Occipital lobe (tissue), 2 donors: ENCODE data around the gene IVL. TPM values are rescaled to one million over a fixed set of nuclear protein-coding genes. Genes with fewer than 3 reads are reported as not detected.
A peak's percentile ranks its signal among the peaks of the same experiment; 100 is the strongest.

Experiments
- DNase-seq: peaks from one replicate; lab custom pipeline; 2025; lab: John Stamatoyannopoulos, UW
- total RNA-seq: library from RNA; depleted of rRNA; stranded (reverse); fragments of >200 nt; gene quantifications from one replicate; pipeline ENCODE4 v1.2.3, GENCODE V29; 2014

Gene IVL
- total RNA-seq, 1 donor from 2014 or later = not detected

- DNase-seq = no peak
Observed at GRCh38 chr1:152886758-152887409, 21.5 kb upstream of the IVL start.

- no peak for DNase-seq
Observed at GRCh38 chr1:152888126-152888525, 20.2 kb upstream of the IVL start.

- DNase-seq = no peak
Observed at GRCh38 chr1:152899027-152899426, 9.3 kb upstream of the IVL start.

- no peak for DNase-seq
Observed at GRCh38 chr1:152899883-152900282, 8.5 kb upstream of the IVL start.

GRCh38 chr1:152901631-152902030 is 6.7 kb upstream of the IVL start:
- DNase-seq = no peak

GRCh38 chr1:152902636-152903035 is 5.7 kb upstream of the IVL start:
- DNase-seq = no peak

GRCh38 chr1:152904688-152905440 is 3.5 kb upstream of the IVL start:
- DNase-seq = no peak

- no peak for DNase-seq
Observed at GRCh38 chr1:152906023-152906565, 2.3 kb upstream of the IVL start.

- no peak for DNase-seq
Observed at GRCh38 chr1:152909206-152909605, 860 bp downstream of the IVL start.

- no peak for DNase-seq
Observed at GRCh38 chr1:152912471-152912870, 4.1 kb downstream of the IVL start.

GRCh38 chr1:152912900-152913299 is 4.6 kb downstream of the IVL start:
- DNase-seq = no peak

- peak; percentile 1 for DNase-seq
Observed at GRCh38 chr1:152917794-152918193, 9.4 kb downstream of the IVL start.

- no peak for DNase-seq
Observed at GRCh38 chr1:152919071-152919470, 10.7 kb downstream of the IVL start.

GRCh38 chr1:152924191-152924590 is 15.8 kb downstream of the IVL start:
- DNase-seq = no peak

- DNase-seq = no peak
Observed at GRCh38 chr1:152926091-152926490, 17.7 kb downstream of the IVL start.

- no peak for DNase-seq
Observed at GRCh38 chr1:152928671-152929070, 20.3 kb downstream of the IVL start.

- no peak for DNase-seq
Observed at GRCh38 chr1:152932170-152932811, 23.9 kb downstream of the IVL start.

GRCh38 chr1:152933196-152933595 is 24.9 kb downstream of the IVL start:
- no peak for DNase-seq

- DNase-seq = no peak
Observed at GRCh38 chr1:152940614-152941013, 32.3 kb downstream of the IVL start.

GRCh38 chr1:152941037-152941711 is 32.8 kb downstream of the IVL start:
- no peak for DNase-seq

GRCh38 chr1:152942161-152942560 is 33.8 kb downstream of the IVL start:
- no peak for DNase-seq

- no peak for DNase-seq
Observed at GRCh38 chr1:152946248-152946647, 37.9 kb downstream of the IVL start.
